Urinary bladder (tissue), 2 donors: ENCODE results near the gene GRAMD4. TPM values are rescaled to one million over a fixed set of nuclear protein-coding genes. Genes with fewer than 3 reads are reported as not detected.

Experiments used
- polyA plus RNA-seq: library from polyadenylated mRNA; stranded (reverse); fragments of 200-250 nt; gene quantifications from one replicate; pipeline ENCODE4 v1.2.3, GENCODE V29; 2013
- total RNA-seq: library from RNA; depleted of rRNA; stranded (reverse); fragments of >200 nt; gene quantifications from one replicate; pipeline ENCODE4 v1.2.3, GENCODE V29; 2014
- donor health status: healthy.

Gene GRAMD4
- total and polyA plus RNA-seq, 2 donors = 10.9 to 13.1 TPM

Other genes starting within 250 kb of the GRAMD4 start
- gene CELSR1, start 82.8 kb upstream of the GRAMD4 start, total RNA-seq = 4.5 TPM
- gene CELSR1, start 82.8 kb upstream of the GRAMD4 start, polyA plus RNA-seq = 3.2 TPM
- 25.4 TPM for gene CERK, start 117.9 kb downstream of the GRAMD4 start, total RNA-seq
- gene CERK, start 117.9 kb downstream of the GRAMD4 start, polyA plus RNA-seq = 22.3 TPM
- gene TBC1D22A, start 142.3 kb downstream of the GRAMD4 start, total RNA-seq = 7.7 TPM
- 19.1 TPM for gene TBC1D22A, start 142.3 kb downstream of the GRAMD4 start, polyA plus RNA-seq